Activated naive CD4-positive, alpha-beta T cell treated with Interleukin-2 at 50 U/mL for 16 hours (primary cell): ENCODE data around the gene NLGN2.

Experiments used
- DNase-seq: peaks from one replicate; pipeline ENCODE4 v3.0.0-alpha.2; 2020

NLGN2 gene

GRCh38 chr17:7467498-7467897, 59.9 kb downstream of the NLGN2 start:
- no peak for DNase-seq

GRCh38 chr17:7468290-7468689, 60.6 kb downstream of the NLGN2 start:
- DNase-seq, result no peak

GRCh38 chr17:7468804-7469389, 61.3 kb downstream of the NLGN2 start:
- no peak for DNase-seq
